ENCODE results near the gene MAPK1. TPM values are rescaled to one million over a fixed set of nuclear protein-coding genes. Genes with fewer than 3 reads are reported as not detected.

Gene MAPK1
- total RNA-seq, 1 experiment from 2014 or later = 90.3 TPM

- no peak overlapping the region for H3K4me3 Mint-ChIP-seq
Measured at GRCh38 chr22:21860491-21861039, 6.9 kb downstream of the MAPK1 start.

More at GRCh38 chr22:21860491-21861039, 6.9 kb downstream of the MAPK1 start:
- Mint-ChIP-seq H3K36me3 (ENCODE audit: insufficient read depth in 1 of 3, low read depth in 3 of 3) (peaks cover 0 to 6% (median 4%) of the 10 kb centered on the region in 3 experiments; a peak in 4 of 7 replicates), H3K4me1 (peaks cover 66 to 74% of the 10 kb centered on the region in 2 experiments), H3K9me3 (no peaks in the 10 kb centered on the region), H3K27me3 (ENCODE audit: low read depth) (no peaks in the 10 kb centered on the region), H3K27ac (no peak overlapping the region; a peak in 1 of 7 replicates)
- H3K4ac ChIP-seq (ENCODE audit: low read depth, low read length) = no peak overlapping the region
- H3K4me2 ChIP-seq (ENCODE audit: insufficient read depth, insufficient read length, low read length) = no peak overlapping the region
- no CpG with 5 or more reads among the region's 4 CpGs for WGBS (ENCODE audit: extremely low coverage, insufficient read length, low lambda C conversion rate)
- no peak overlapping the region for H2BK5ac ChIP-seq (ENCODE audit: insufficient read length, low read length)
- H4K5ac ChIP-seq (ENCODE audit: insufficient read length, low read depth, low read length) = no peak overlapping the region
- peaks cover 74% of the 10 kb centered on the region; the same call in 1 of the 2 replicates for H3K79me2 ChIP-seq (ENCODE audit: insufficient read depth, low read length)
- no peaks in the 10 kb centered on the region for H3K27me3 ChIP-seq (ENCODE audit: insufficient read depth, low read length)
- no peak overlapping the region for H2BK15ac ChIP-seq (ENCODE audit: low read depth, low read length)
- no peak overlapping the region for H2AFZ ChIP-seq (ENCODE audit: low read length)
- H4K20me1 ChIP-seq (ENCODE audit: control insufficient read depth, insufficient read depth, insufficient read length) = no peaks in the 10 kb centered on the region
- TF ChIP-seq CTCF (conservative IDR thresholded peaks at IDR 0.05) = no peak
- peaks cover 9% of the 10 kb centered on the region for H3K79me1 ChIP-seq (ENCODE audit: insufficient read depth, low read depth, low read length, poor library complexity, severe bottlenecking)
- H3K18ac ChIP-seq (ENCODE audit: insufficient read length, low read depth, low read length) = no peak overlapping the region
- no peak overlapping the region for H3K23ac ChIP-seq (ENCODE audit: insufficient read length, low read depth, low read length)
- H3K9me3 ChIP-seq (ENCODE audit: control insufficient read depth, low read depth, low read length) = no peaks in the 10 kb centered on the region
- DNase-seq = no peak
- no peak overlapping the region for H2BK12ac ChIP-seq (ENCODE audit: insufficient read length, low read depth, low read length)
- H3K23me2 ChIP-seq (ENCODE audit: insufficient read length, low read depth, low read length, poor library complexity, severe bottlenecking) = no peaks in the 10 kb centered on the region
- no peak overlapping the region for H4K8ac ChIP-seq (replicated peaks; ENCODE audit: insufficient read length, low read depth, low read length)
- H2BK120ac ChIP-seq (ENCODE audit: low read depth, low read length, poor library complexity, severe bottlenecking) = no peak overlapping the region
- no peak overlapping the region for H2AK5ac ChIP-seq (ENCODE audit: insufficient read length, low read length)
- H3K9ac ChIP-seq (ENCODE audit: extremely low read depth, insufficient read length, low read length) = no peak overlapping the region
- no peak overlapping the region for H3K56ac ChIP-seq (ENCODE audit: insufficient read length, low read depth, low read length)
- H3T11ph ChIP-seq (ENCODE audit: low read length) = no peak overlapping the region
- no peak overlapping the region for H3K27ac ChIP-seq (ENCODE audit: insufficient read length, low read depth, low read length)
- H2BK20ac ChIP-seq (ENCODE audit: low read depth, low read length, poor library complexity, severe bottlenecking) = no peak overlapping the region
- peaks cover 8% of the 10 kb centered on the region for H3K4me1 ChIP-seq (ENCODE audit: insufficient read depth, low read length)
- H4K91ac ChIP-seq (ENCODE audit: insufficient read length, low read depth, low read length) = no peak overlapping the region
- no peak overlapping the region for H3K14ac ChIP-seq (ENCODE audit: insufficient read depth, low read length)

Data from H9 (cell line).